HG03097 (cell line): ENCODE measurements around the gene ZNF3.
A peak's percentile ranks its signal among the peaks of the same experiment; 100 is the strongest.

ENCODE experiments used
- ATAC-seq: cut with Tn5 transposase; IDR thresholded peaks from one replicate; pipeline ENCODE4 v1.9.1; 2021; ENCODE audit not compliant: unreplicated experiment, low FRiP score

Gene ZNF3

GRCh38 chr7:100061518-100062193 lies 19.9 kb downstream of the ZNF3 start:
- ATAC-seq, result no peak

DNA sequence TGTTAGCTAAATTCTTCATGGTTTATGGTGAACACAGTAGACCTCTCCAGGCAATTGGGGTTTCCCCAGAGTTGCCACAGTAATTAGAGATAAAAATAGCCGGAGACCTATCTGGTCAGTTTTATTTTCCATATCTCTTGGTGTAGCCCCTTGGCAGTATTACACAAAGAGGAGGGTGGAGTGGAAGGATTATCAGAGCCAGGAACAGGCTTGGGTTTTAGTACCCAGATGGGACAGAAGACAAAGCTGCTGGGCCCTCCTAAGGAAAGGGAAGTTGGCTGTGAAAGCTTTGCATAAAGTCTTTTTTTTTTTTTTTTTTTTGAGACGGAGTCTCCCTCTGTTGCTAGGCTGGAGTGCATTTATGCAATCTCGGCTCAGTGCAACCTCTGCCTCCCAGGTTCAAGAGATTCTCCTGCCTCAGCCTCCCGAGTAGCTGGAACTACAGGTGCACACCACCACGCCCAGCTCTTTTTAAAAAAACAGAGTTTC lies 22.2 kb downstream of the ZNF3 start:
- no peak for ATAC-seq

DNA sequence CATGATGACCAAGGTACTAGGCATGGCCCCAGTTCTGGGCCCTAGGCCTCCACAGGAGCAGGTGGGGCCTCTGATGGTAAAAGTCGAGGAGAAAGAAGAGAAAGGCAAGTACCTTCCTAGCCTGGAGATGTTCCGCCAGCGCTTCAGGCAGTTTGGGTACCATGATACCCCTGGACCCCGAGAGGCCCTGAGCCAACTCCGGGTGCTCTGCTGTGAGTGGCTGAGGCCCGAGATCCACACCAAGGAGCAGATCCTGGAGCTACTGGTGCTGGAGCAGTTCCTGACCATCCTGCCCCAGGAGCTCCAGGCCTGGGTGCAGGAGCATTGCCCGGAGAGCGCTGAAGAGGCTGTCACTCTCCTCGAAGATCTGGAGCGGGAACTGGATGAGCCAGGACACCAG lies 24.5 kb downstream of the ZNF3 start:
- ATAC-seq, result no peak

- ATAC-seq, result no peak
Observed at GRCh38 chr7:100053215-100053614, 28.3 kb downstream of the ZNF3 start.

DNA sequence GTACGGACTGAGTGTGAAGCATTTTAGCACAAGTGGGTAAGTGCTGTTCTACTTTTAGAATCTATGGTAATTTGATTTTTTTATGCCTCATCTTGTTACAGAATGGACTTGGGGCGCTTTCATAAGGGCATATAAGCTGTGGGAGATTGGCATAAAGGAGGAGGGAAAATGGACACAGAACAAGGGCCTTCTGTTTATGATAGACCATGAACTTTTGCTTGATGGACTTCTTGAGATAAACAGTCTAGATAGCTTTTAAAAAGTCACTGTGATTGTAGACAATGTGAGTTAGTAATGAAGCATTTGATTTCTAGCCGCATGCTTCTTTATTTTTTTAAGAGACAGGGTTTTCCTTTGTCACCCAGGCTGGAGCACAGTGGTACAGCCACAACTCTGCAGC lies 29.9 kb downstream of the ZNF3 start:
- no peak for ATAC-seq

DNA sequence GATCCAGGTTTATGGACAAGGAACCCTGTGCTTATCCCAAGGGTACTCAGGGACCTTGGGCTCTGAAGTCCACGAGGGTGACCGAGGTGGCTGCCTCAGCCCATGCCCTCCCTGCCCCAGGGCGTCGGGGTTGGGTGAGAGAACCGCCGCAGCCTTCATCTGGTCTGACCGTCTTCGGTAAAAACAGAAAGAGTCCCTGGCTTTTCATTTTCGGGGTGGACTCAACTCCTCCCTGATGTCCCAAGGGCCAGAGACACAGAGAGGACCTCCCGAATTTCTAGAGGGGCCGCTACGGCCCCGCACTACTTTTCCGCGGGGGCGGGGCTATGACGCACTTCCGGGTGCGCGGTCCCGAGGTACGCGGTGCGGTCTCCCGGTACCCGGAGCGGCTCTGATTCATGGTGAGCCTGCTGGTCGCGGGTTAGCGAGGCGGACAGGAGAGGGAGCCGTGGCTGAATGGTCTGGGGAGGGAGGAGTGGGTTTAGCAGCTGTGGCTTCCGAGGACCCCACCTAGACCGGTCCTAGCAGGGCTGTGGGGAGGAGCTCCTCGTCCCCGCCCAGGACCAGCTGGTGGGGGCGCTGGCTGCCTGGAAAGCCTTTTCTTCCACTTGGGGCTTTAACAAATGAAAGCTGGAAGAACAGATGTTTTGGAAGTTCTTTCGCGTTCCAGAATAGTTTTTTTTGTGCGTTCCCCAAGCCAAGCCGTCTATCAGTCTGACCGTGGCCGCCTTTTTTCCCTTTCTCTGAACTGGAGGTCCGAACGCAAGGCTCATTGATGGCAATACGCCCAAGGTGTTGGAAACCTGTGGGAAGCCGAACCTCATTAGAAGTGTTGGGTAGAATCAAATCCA lies 31.9 kb downstream of the ZNF3 start, which contains the start of gene ZSCAN21:
Gene ZSCAN21, plus strand, starts transcription at position 334 of the 851 bp plus-strand sequence. CDS start 7,233 bp downstream, outside the sequence.
- peak; percentile 60 for ATAC-seq

GRCh38 chr7:100048680-100049079 lies 32.8 kb downstream of the ZNF3 start:
- ATAC-seq, result no peak

DNA sequence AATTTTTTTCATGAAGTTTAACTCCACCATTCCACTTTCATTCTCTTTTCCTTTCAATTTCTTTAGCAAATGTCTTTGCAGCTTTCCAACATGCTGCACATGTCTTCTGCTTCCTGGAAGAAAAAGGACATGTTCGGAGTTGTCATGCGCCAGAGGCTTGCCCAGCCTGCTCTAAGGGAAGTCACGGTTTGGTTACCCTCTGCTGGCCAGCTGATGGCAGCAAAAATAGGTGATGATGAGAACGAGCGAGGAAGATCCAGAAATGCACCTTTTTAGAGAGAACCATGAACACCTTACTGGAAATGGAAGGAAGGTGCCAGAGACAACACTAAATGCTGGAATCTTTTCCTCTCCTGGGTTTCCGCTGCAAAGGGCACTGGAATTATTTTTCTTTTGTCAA lies 36.8 kb downstream of the ZNF3 start:
- ATAC-seq, result no peak

GRCh38 chr7:100040575-100040974 lies 40.9 kb downstream of the ZNF3 start:
- ATAC-seq, result no peak

DNA sequence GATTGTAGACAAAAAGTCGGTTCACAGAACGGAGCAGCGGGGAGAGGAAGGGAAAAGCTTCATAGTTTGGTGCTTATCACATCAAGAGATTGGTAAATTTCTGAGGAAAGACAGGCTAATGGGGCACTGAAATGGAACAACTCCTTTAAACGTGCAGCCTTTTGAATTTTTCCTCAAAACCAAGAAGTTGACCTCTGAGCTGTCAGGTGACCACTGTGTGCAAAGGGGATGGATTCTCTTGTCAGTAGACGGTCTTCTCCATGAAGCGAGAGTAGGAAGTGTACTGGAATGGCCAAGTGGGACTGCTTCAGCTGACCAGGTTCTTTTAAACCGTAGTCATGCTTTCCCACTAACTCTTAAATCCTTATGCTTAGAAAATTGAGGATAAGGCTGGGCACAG lies 43.2 kb downstream of the ZNF3 start:
- no peak for ATAC-seq

- no peak for ATAC-seq
Observed at GRCh38 chr7:100035876-100036275, 45.6 kb downstream of the ZNF3 start.

GRCh38 chr7:100034871-100035510 lies 46.5 kb downstream of the ZNF3 start:
- no peak for ATAC-seq

GRCh38 chr7:100033526-100033925 lies 48.0 kb downstream of the ZNF3 start:
- no peak for ATAC-seq

GRCh38 chr7:100029596-100029995 lies 51.9 kb downstream of the ZNF3 start:
- ATAC-seq, result no peak

- ATAC-seq, result no peak
Observed at GRCh38 chr7:100027197-100027596, 54.3 kb downstream of the ZNF3 start.

GRCh38 chr7:100024020-100024619 lies 57.4 kb downstream of the ZNF3 start:
- ATAC-seq, result no peak

GRCh38 chr7:100023526-100023925 lies 58.0 kb downstream of the ZNF3 start:
- no peak for ATAC-seq

DNA sequence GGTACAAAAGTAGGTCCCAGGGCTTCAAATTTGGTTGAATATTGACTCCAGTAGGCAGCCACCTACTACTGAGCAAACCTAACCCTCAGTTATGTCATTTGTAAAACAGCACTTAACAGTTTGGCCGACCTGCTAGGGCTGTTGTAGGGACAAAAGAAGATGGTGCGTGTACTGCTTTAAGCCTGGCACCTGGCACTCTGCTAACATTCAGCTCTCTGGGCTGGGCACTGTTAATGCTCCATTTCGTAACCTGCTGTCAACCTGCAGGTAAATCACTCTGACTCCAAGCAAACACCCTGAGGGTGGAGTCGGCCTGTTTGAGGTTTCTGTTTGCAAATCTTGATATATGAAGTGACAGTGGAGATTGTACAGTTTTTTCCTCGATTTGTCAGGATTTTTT lies 58.9 kb downstream of the ZNF3 start:
- ATAC-seq, result no peak

GRCh38 chr7:100021297-100021696 lies 60.2 kb downstream of the ZNF3 start:
- ATAC-seq, result no peak
